ENCODE results near the gene SH3TC1.

DNA sequence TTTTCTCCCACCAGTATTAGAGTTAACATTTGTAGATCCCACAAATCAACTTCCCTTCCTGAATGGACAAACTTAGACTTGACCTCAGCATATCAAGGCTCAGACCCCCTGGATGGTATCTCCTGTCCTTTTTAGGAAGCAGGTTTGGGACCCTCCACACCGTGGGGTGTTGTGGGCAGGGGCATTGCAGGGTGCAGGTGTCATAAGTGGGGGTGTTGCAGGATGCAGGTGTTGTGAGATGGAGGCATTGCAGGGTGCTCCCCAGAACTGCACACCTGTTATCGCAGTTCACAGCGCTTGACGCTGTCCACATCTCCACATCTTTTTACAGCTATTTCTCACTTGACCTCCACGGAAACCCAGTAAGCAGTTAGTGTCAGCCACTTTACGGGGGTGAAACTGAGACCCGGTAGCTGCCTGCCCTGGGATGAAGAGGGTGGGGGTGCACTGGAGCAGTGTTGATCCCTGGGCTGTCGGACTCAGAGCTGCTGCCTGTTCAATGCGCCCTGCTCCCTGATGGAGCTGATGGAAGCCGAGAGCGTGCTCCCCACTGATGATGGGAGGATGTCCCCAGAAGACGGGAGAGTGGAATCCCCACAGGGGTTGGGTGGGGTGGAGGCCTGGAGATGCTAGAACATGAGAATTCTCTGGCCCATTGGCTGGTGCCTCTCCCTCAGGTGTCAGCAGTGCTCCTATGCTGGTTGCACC lies 25.3 kb downstream of the SH3TC1 start:
- 0 out of 2 replicates have a peak, but pooled peaks have one; percentile 28 for TF ChIP-seq POLR2A (IDR thresholded peaks at IDR 0.05; ENCODE audit: low read depth, low read length)
- TF ChIP-seq, protein P1, sequence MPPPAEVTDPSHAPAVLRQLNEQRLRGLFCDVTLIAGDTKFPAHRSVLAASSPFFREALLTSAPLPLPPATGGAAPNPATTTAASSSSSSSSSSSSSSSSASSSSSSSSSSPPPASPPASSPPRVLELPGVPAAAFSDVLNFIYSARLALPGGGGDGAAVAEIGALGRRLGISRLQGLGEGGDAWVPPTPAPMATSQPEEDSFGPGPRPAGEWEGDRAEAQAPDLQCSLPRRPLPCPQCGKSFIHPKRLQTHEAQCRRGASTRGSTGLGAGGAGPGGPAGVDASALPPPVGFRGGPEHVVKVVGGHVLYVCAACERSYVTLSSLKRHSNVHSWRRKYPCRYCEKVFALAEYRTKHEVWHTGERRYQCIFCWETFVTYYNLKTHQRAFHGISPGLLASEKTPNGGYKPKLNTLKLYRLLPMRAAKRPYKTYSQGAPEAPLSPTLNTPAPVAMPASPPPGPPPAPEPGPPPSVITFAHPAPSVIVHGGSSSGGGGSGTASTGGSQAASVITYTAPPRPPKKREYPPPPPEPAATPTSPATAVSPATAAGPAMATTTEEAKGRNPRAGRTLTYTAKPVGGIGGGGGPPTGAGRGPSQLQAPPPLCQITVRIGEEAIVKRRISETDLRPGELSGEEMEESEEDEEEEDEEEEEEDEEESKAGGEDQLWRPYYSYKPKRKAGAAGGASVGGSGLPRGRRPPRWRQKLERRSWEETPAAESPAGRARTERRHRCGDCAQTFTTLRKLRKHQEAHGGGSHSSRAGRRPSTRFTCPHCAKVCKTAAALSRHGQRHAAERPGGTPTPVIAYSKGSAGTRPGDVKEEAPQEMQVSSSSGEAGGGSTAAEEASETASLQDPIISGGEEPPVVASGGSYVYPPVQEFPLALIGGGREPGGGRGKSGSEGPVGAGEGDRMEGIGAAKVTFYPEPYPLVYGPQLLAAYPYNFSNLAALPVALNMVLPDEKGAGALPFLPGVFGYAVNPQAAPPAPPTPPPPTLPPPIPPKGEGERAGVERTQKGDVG (CRISPR knock-in tag; IDR thresholded peaks at IDR 0.05): no peak

All from GM12878 (cell line).